ENCODE results near the gene ACTG1. TPM values are rescaled to one million over a fixed set of nuclear protein-coding genes. Genes with fewer than 3 reads are reported as not detected.

Gene ACTG1
- total RNA-seq: 1,000 to 10,000 TPM; 3,566 to 4,759 TPM

DNA sequence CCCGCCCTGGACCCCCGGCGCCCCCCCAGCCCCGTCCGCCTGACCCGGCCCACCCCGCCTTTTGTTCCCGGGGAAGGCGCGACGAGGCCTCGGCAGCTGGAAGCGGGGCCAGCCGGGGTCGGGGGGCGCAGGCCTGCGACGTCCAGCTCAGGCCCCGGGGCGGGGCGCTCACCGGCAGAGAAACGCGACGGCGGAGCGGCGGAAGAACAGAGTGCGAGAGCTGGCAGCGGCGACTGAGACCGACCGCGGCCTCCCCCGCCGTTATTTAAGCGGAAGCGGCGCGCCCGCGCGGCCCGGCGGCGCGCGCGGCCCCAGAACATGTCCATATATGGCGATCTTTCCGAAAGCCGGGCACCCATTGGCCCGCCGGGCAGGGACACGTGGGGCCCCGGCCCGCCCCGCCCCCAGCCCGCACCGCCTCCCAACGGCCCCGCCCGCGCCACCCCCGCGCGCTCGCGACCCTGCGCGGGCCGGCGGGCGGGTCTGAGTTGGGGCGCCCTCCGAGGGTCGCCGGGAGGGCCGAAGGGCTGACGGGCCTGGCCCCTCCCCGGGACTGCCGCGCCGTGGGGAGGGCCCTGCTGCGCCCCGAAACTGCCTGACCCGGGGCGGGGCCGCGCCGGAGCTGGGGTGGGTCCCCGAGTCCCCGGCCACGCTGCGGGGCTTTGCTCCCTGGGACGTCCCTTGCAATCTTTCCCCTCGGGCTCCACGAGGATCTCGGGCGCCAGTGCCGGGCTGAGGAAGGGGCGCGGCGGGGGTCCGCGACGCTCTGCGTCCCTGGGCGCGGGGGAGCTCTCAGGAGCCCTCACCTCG is at the start of gene ACTG1:
Gene ACTG1 (minus strand): TSS at position 238 of the 810 bp plus-strand sequence. CDS start 445 bp downstream, outside the sequence.
- no peaks in the 10 kb centered on the region for H3K27me3 Mint-ChIP-seq
- peaks cover 42% of the 10 kb centered on the region for H3K36me3 Mint-ChIP-seq
- H3K9me3 Mint-ChIP-seq (ENCODE audit: low read depth): no peaks in the 10 kb centered on the region
- peaks cover 39% of the 10 kb centered on the region for H3K4me1 Mint-ChIP-seq
- DNase-seq (peak; percentile 93), ATAC-seq (peak; percentile 60)
- peak within 1 kb of the TSS; percentile 99 for H3K4me3 Mint-ChIP-seq
- H3K27ac Mint-ChIP-seq: peak within 1 kb of the TSS; percentile 92
- CTCF ChIA-PET: interaction anchor here (0.7 to 1.6 kb wide), 3 partner anchors 28 to 88 kb away, joined by 3 to 5 read pairs (median 3); partner anchors contain the start of gene FAAP100

DNA sequence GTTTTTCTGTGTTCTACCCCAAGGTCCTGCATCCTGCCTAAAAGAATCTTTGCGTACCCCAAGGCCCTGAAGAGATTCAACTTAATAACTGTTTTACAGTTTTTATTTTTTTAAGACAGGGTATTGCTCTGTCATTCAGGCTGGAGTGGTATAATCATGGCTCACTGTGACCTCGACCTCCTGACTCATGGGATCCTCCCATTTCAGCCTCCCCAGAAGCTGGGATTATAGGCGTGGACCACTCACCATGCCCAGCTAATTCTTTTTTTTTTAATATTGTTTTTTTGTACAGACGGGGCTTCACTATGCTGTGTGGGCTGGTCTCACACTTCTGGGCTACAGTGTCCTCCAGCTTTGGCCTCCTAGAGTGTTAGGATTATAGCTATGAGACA is 48.9 kb upstream of the ACTG1 start:
- Mint-ChIP-seq H3K4me3 (no peak overlapping the region), H3K27ac (no peak overlapping the region), H3K27me3 (no peaks in the 10 kb centered on the region)

DNA sequence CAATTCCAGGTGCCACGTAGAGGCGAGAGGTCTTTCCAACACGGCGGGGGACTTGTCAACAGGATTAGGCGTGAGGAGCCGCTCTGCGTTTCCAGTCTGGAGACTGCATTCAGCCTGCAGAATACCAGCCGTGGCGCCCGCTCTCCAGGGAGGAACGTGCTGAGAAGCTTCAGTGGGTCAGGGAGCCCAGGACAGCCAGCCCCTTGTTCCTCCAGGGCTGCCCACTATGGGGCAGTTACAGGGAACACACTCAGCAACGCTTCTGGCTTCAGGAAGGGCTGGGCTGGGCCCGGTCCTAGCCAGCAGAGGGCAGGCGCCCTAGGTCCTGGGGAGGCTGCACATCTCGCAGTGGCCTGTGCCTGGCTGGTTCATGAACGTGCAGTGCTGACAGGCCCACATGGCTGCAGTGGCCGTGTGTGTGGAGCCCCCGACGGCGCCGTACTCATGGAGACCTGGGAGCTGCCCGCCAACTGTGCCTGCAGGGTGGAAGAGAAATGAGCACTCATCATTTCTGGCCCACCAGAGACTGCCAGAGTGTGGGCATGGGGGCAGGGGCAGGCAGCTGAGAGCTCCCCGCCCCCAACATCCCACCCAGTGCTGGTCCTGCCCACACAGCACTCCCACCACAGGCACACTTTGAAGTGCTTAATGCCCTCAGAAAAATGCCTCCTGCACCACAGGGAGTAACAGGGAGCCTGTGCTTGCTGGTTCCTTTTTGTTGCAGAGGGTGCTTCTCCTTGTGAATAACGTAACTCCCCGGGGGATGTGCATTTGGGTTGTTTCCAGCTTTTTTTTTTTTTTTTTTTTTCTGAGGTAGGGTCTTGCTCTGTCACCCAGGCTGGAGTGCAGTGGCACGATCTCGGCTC is 46.6 kb upstream of the ACTG1 start:
- Mint-ChIP-seq H3K27me3 (no peaks in the 10 kb centered on the region), H3K36me3 (peaks cover 15% of the 10 kb centered on the region), H3K27ac (no peak overlapping the region), H3K4me1 (peaks cover 4% of the 10 kb centered on the region), H3K9me3 (ENCODE audit: low read depth) (no peaks in the 10 kb centered on the region), H3K4me3 (no peak overlapping the region)
- CTCF ChIA-PET: interaction anchor here (0.7 to 1.3 kb wide), 3 partner anchors 39 to 42 kb away, joined by 3 to 6 read pairs (median 3); no protein-coding TSS in a partner anchor
- ATAC-seq (no peak), DNase-seq (no peak)

More for the DNA sequence above, 48.9 kb upstream of the ACTG1 start:
- Mint-ChIP-seq H3K36me3 (peaks cover 28% of the 10 kb centered on the region), H3K9me3 (ENCODE audit: low read depth) (no peaks in the 10 kb centered on the region), H3K4me1 (no peaks in the 10 kb centered on the region)
- ATAC-seq (no peak), DNase-seq (no peak)
- CTCF ChIA-PET: interaction anchor here (1.4 kb wide), 1 partner anchor 39 kb away, joined by 3 read pairs; no protein-coding TSS in a partner anchor

DNA sequence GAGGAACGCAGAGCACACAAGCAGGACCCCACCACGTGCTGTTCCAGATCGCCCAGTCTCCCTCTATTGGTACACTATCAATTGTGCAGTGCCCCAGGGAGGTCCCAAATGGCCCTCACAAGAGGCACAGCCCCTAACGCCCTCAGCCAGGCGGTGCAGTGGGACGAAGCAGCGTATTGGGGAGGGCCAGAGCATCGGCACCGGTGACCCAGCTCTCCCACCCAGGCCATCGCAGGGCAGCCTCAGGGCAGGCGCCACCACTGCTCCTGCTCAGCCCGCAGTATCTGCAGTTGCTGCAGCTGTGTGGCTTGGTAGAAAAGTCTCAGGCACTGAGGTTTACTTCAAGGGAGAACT is 45.5 kb upstream of the ACTG1 start:
- ATAC-seq: no peak
- Mint-ChIP-seq H3K36me3 (peaks cover 15% of the 10 kb centered on the region), H3K27ac (no peak overlapping the region), H3K4me3 (no peak overlapping the region), H3K27me3 (no peaks in the 10 kb centered on the region), H3K4me1 (peaks cover 15% of the 10 kb centered on the region), H3K9me3 (ENCODE audit: low read depth) (no peaks in the 10 kb centered on the region)
- DNase-seq: no peak
- CTCF ChIA-PET: interaction anchor here (0.9 kb wide), 1 partner anchor 43 kb away, joined by 3 read pairs; no protein-coding TSS in a partner anchor

DNA sequence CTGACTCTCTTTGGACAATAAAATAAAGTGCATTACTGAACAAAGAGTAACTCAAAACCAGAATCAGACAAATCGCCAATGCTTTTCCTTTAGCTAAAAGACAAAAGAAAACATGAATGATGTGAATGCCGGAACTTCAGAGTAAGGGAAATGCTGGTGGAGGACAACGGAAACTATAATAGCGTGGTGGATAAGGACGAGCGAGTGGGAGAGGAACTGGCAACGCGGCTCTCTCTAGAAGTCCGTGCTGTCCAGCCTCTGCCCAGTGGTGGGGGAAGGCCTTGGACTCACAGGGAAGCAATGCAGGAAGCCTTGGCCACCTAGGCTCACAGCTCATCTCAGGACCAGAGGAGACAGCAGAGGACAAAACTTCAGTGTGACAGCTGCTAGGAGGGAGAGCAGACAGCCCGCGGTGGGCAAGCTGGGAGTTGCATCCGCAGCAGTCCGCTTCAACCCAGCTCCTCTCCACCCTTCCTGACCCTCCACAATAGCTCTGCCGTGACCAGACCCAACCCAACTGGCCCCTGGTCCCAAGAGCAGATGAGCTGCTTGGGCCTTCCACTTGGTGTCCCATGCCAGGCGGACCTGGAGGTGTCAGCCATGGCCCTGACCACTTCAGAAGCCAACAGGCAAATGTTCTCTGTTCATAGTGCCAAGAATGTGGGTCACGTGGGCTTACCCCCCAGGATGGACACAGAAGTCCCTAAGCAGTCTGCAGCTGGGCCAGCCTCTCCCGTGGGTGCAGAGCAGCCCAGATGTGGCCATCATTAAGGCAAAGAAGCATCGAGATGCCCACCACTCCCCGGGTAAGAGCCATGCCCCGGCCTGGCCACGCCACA is 44.9 kb upstream of the ACTG1 start:
- Mint-ChIP-seq H3K27me3 (no peaks in the 10 kb centered on the region), H3K9me3 (ENCODE audit: low read depth) (no peaks in the 10 kb centered on the region), H3K36me3 (peaks cover 15% of the 10 kb centered on the region), H3K27ac (no peak overlapping the region), H3K4me3 (no peak overlapping the region), H3K4me1 (peaks cover 18% of the 10 kb centered on the region)
- DNase-seq (no peak), ATAC-seq (no peak)
- CTCF ChIA-PET: interaction anchor here (0.8 kb wide), 1 partner anchor 44 kb away, joined by 3 read pairs; no protein-coding TSS in a partner anchor

DNA sequence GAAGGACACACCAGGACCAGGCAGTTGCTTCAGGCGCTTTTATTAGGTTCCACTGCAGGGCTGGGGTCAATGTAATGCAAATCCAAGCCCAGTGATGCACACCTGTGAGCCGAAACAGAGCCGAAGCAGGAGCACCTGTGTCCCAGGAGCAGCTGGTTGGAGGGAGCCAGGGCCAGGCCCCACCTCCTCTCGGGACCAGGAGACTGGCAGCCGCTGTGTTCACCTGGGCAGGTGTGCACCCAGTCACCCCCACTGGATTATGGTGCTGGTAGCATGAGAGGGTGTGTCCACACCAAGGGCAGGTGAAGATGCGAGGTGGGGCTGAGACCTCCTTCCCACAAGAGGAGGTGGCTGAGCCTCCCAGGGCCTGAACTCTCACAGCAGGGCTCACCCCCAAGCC is 44.3 kb upstream of the ACTG1 start:
- Mint-ChIP-seq H3K4me3 (no peak overlapping the region), H3K27me3 (no peaks in the 10 kb centered on the region), H3K27ac (no peak overlapping the region), H3K9me3 (ENCODE audit: low read depth) (no peaks in the 10 kb centered on the region), H3K4me1 (peaks cover 18% of the 10 kb centered on the region), H3K36me3 (peaks cover 13% of the 10 kb centered on the region)
- ATAC-seq (no peak), DNase-seq (no peak)
- CTCF ChIA-PET: interaction anchor here (0.8 kb wide), 1 partner anchor 44 kb away, joined by 3 read pairs; no protein-coding TSS in a partner anchor

DNA sequence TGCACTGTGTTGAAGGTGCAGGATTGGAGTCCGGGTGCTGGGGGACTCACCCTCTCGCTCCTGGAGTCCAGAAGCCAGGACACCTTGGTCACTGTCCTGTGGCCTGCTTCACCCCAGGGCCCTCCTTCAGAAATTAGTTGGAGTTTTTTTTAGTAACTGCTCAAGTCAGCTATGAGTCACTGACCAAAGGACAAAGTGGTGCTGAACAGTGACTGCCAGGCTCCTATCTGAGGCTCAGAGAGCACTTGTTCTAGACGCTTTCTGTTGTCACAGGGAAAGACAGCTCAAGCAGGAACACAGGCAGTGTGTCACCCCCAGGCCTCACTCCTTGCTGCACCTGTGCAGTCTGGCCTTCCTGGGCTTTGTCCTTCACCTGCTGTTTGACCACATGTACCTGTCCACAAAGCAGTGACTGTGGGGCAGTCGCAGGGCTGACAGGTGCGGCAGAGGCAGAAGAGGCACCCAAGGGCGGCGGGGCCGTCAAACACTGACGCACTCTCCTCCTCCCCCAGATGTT is 43.6 kb upstream of the ACTG1 start:
- Mint-ChIP-seq H3K27me3 (no peaks in the 10 kb centered on the region), H3K36me3 (peaks cover 12% of the 10 kb centered on the region), H3K4me3 (no peak overlapping the region), H3K9me3 (ENCODE audit: low read depth) (no peaks in the 10 kb centered on the region), H3K4me1 (peaks cover 22% of the 10 kb centered on the region), H3K27ac (no peak overlapping the region)
- no peak for DNase-seq
- no peak for ATAC-seq
- CTCF ChIA-PET: no interaction called here

DNA sequence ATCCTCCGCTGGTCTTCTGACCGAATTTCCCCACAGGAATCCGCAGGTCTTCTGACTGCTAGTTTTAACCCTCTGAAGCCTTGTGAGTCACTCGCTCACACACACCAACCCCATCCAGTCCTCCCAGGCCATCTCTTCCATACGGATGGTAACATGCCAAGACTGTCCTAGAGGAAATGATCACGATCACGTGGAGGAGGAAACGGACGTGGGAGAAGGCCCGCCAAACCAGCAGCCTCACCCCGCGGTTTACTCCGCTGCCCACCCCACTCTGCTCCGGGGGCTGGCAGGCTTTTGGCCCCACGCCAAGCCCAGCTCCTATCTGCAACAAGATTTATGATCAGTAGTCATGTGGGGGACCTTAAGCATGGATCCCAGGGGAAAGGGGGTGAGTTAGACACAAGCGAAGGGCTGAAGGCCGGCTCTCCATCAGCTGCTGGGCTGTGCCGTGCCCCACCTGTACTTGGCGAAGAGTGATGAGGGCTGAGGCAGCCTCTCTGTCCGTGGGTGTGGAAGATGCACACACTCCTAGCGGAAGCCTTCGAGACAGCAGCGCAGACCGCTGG is 41.1 kb upstream of the ACTG1 start:
- Mint-ChIP-seq H3K4me3 (peak overlapping the region; percentile 82), H3K9me3 (ENCODE audit: low read depth) (no peaks in the 10 kb centered on the region), H3K27ac (peak overlapping the region; percentile 89), H3K27me3 (no peaks in the 10 kb centered on the region), H3K4me1 (peaks cover 41% of the 10 kb centered on the region), H3K36me3 (peaks cover 9% of the 10 kb centered on the region)
- ATAC-seq (no peak), DNase-seq (no peak)
- CTCF ChIA-PET: interaction anchor here (0.9 kb wide), 1 partner anchor 35 kb away, joined by 3 read pairs; no protein-coding TSS in a partner anchor

DNA sequence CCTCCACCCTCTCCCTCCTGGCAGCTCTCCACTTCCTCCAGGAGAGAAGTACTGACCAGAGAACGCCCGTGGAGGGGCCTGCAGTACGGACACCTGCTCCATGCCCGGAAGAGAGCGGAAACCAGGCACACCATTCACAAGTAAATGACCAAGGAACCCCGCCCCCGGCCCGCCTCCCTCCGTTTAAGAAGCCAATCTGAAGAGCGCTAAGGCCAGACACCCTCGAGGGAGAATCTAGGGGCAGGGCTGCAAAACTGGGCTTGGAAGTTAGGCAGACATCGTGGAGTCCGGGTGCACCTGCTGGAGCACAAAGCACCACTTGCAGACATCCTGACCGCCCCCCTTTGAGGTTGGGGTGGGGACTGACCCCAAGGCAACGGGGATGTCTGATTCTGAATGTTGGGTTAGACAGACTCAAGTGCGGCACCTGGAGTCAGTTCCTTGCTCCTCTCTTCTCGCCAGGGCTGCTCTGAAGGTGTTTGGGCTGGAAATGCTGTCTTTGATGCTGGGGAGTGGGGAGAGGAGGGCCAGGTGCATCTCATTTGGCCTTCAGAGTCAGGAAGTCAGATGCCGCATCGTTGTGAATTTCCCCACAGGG is 40.5 kb upstream of the ACTG1 start:
- Mint-ChIP-seq H3K27ac (peak overlapping the region; percentile 89), H3K27me3 (no peaks in the 10 kb centered on the region), H3K4me1 (peaks cover 41% of the 10 kb centered on the region), H3K9me3 (ENCODE audit: low read depth) (no peaks in the 10 kb centered on the region), H3K4me3 (peak overlapping the region; percentile 82), H3K36me3 (peaks cover 8% of the 10 kb centered on the region)
- peak; percentile 78 for ATAC-seq
- CTCF ChIA-PET: interaction anchor here (0.8 to 1.7 kb wide), 8 partner anchors 9 to 301 kb away, joined by 3 to 12 read pairs (median 4); no protein-coding TSS in a partner anchor
- peak; percentile 90 for DNase-seq

DNA sequence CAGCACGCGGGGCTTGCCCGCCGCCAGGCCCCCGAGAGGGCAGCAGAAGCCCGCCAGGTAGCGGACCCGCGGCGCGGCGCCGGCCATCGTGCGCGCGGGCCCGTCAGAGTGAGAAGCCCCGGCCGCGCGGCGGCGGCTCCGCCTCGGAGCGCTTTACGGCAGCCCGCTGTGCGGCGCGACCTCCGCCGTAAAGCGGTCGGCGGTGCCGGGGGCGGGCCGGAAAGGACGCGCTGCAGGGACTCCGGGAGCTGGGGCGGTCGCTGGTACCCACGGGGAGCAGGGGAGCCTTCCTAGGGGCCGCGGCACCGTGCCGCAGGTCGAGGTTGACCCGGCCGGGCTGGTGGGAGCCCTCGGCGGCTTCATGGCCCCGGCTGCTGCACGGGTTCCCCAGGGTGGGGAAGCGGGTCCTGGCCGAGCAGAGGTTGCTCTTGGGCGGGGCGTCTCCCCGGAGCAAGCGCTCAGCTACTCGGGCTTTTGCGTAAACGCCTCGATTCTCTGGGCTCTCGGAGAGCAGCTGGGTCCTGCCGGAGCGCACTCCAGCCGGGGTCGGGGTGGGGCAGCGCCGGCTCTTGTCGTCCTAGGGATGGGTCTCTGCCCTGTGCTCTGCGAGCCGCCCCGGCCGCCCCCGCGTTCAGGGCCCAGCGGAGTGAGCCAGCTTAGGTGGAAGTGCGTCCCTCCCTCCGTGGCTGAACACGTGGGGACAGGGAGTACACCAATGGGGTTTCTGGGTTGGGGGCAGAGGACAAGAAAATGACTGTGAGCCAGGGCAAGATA is 39.8 kb upstream of the ACTG1 start, which contains the start of gene FAAP100:
Gene FAAP100 (minus strand): TSS at position 110 of the 774 bp plus-strand sequence. CDS start 23 bp downstream, at position 87.
- ATAC-seq (peak; percentile 68), DNase-seq (peak; percentile 85)
- H3K4me1 Mint-ChIP-seq: peaks cover 41% of the 10 kb centered on the region
- peaks cover 8% of the 10 kb centered on the region for H3K36me3 Mint-ChIP-seq
- H3K9me3 Mint-ChIP-seq (ENCODE audit: low read depth): no peaks in the 10 kb centered on the region
- H3K27ac Mint-ChIP-seq: peak within 1 kb of the TSS; percentile 89
- H3K27me3 Mint-ChIP-seq: no peaks in the 10 kb centered on the region
- CTCF ChIA-PET: interaction anchor here (0.8 to 1.7 kb wide), 9 partner anchors 8 to 300 kb away, joined by 3 to 12 read pairs (median 3); no protein-coding TSS in a partner anchor
- peak within 1 kb of the TSS; percentile 82 for H3K4me3 Mint-ChIP-seq

All from activated CD8-positive, alpha-beta memory T cell treated with anti-CD3 and anti-CD28 coated beads, Interleukin-2, amount 10 ng/mL, durations not matched to agents 7 days and 5 days (primary cell).